Measurements from ENCODE around the gene PPOX.
A peak's percentile ranks its signal among the peaks of the same experiment; 100 is the strongest.

The PPOX gene

DNA sequence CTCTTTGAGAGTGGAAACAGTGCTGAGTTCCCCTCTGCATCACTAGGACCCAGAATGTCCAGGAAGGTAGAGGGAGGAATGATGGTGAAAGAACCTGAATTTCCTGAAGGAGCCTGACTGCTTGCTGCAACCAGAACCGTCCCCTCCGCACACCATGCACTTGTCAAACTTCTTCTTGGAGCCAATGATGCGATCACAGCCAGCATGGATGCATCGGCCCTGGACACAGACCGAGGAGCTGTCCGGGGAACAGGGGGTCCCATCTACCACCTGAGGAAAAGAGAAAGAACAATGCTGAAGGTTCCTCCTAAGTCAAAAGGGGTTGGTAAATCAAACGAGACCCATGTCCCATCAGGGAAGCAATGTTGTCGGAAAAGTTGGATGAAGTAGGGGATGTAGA lies 25.7 kb downstream of the PPOX start:
- Histone ChIP-seq H3K27me3 (replicated peaks; ENCODE audit: control insufficient read depth, insufficient read depth, low read length) (no peaks in the 10 kb centered on the region), H3K9me3 (ENCODE audit: control insufficient read depth, low read length) (no peaks in the 10 kb centered on the region), H3K4me3 (ENCODE audit: low read length) (no peak overlapping the region), H3K9ac (ENCODE audit: low read length) (peak overlapping the region; percentile 62), H3K4me1 (ENCODE audit: control insufficient read depth, insufficient read depth, low read length) (peaks cover 73% of the 10 kb centered on the region), H3K36me3 (ENCODE audit: control insufficient read depth, insufficient read depth, low read length, severe bottlenecking) (peaks cover 36% of the 10 kb centered on the region)
- DNase-seq (ENCODE audit: low read depth) = no peak

- peaks cover 36% of the 10 kb centered on the region for H3K36me3 ChIP-seq (ENCODE audit: control insufficient read depth, insufficient read depth, low read length, severe bottlenecking)
- DNase-seq (ENCODE audit: low read depth) = peak; percentile 90
- H3K27me3 ChIP-seq (replicated peaks; ENCODE audit: control insufficient read depth, insufficient read depth, low read length) = no peaks in the 10 kb centered on the region
- H3K9ac ChIP-seq (ENCODE audit: low read length) = peak overlapping the region; percentile 88
- no peaks in the 10 kb centered on the region for H3K9me3 ChIP-seq (ENCODE audit: control insufficient read depth, low read length)
- no peak overlapping the region for H3K4me3 ChIP-seq (ENCODE audit: low read length)
- peaks cover 80% of the 10 kb centered on the region for H3K4me1 ChIP-seq (ENCODE audit: control insufficient read depth, insufficient read depth, low read length)
Observed at GRCh38 chr1:161192476-161193465, 26.5 kb downstream of the PPOX start.

DNA sequence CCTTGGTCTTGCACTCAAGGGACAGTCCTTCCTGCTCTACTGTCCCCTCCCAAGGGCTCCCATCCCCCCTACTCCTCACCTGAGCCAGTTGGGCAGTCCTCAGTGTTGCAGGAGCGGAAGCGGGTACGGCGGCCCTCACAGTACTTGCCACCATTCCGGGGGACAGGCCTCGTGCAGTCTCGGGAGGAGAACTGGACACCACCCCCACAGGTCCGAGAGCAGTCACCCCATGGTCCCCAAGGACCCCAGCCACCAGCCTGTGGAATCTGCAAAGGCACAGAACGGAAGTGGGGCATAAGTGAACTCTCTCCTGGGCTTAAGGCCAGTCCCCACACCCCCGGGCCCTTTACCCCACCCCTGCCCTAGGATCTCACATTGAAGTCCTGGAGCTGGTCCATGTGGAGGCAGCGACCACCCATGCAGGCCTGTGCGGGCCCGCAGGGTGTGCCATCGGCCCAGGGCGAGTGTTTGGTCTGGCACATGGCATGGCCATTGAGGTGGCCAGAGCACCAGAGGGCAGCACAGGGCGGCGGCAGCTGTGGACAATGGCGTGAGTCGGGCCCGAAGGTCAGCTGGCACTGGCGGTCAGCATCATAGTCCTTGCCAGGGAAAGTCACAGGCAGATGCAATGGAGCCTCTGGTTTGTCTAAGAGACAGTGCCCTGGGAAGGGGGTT lies 27.5 kb downstream of the PPOX start:
- H3K36me3 ChIP-seq (ENCODE audit: control insufficient read depth, insufficient read depth, low read length, severe bottlenecking) = peaks cover 36% of the 10 kb centered on the region
- DNase-seq (ENCODE audit: low read depth) = no peak
- no peak overlapping the region for H3K4me3 ChIP-seq (ENCODE audit: low read length)
- no peaks in the 10 kb centered on the region for H3K9me3 ChIP-seq (ENCODE audit: control insufficient read depth, low read length)
- no peaks in the 10 kb centered on the region for H3K27me3 ChIP-seq (replicated peaks; ENCODE audit: control insufficient read depth, insufficient read depth, low read length)
- H3K9ac ChIP-seq (ENCODE audit: low read length) = peak overlapping the region; percentile 88
- peaks cover 84% of the 10 kb centered on the region for H3K4me1 ChIP-seq (ENCODE audit: control insufficient read depth, insufficient read depth, low read length)

- Histone ChIP-seq H3K4me3 (ENCODE audit: low read length) (peak overlapping the region; percentile 87), H3K27me3 (replicated peaks; ENCODE audit: control insufficient read depth, insufficient read depth, low read length) (no peaks in the 10 kb centered on the region), H3K9ac (ENCODE audit: low read length) (peak overlapping the region; percentile 88), H3K4me1 (ENCODE audit: control insufficient read depth, insufficient read depth, low read length) (peaks cover 88% of the 10 kb centered on the region), H3K9me3 (ENCODE audit: control insufficient read depth, low read length) (no peaks in the 10 kb centered on the region), H3K36me3 (ENCODE audit: control insufficient read depth, insufficient read depth, low read length, severe bottlenecking) (peaks cover 36% of the 10 kb centered on the region)
- DNase-seq (ENCODE audit: low read depth) = no peak
Observed at GRCh38 chr1:161195171-161195570, 28.9 kb downstream of the PPOX start.

DNA sequence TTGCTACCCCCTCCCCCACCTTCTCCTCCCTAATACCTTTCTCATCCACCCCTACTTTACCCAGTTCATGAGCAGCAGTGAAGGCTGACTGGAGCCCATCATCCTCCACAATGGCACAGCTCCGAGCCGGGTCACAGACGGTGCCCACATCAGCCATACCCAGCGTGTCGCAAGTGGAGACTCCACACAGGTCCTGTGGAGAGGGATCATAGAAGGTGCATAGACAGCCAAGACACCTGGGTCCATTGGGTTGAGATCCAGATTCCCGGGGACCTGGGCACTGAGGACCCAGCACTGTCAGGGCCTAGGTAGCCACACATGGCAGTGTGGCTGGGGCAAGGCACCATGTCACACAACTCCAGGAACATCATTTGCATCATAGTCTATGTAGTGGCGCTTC lies 29.9 kb downstream of the PPOX start:
- Histone ChIP-seq H3K9me3 (ENCODE audit: control insufficient read depth, low read length) (no peaks in the 10 kb centered on the region), H3K36me3 (ENCODE audit: control insufficient read depth, insufficient read depth, low read length, severe bottlenecking) (peaks cover 35% of the 10 kb centered on the region), H3K9ac (ENCODE audit: low read length) (peak overlapping the region; percentile 88), H3K4me3 (ENCODE audit: low read length) (peak overlapping the region; percentile 87), H3K4me1 (ENCODE audit: control insufficient read depth, insufficient read depth, low read length) (peaks cover 93% of the 10 kb centered on the region), H3K27me3 (replicated peaks; ENCODE audit: control insufficient read depth, insufficient read depth, low read length) (no peaks in the 10 kb centered on the region)
- no peak for DNase-seq (ENCODE audit: low read depth)

DNA sequence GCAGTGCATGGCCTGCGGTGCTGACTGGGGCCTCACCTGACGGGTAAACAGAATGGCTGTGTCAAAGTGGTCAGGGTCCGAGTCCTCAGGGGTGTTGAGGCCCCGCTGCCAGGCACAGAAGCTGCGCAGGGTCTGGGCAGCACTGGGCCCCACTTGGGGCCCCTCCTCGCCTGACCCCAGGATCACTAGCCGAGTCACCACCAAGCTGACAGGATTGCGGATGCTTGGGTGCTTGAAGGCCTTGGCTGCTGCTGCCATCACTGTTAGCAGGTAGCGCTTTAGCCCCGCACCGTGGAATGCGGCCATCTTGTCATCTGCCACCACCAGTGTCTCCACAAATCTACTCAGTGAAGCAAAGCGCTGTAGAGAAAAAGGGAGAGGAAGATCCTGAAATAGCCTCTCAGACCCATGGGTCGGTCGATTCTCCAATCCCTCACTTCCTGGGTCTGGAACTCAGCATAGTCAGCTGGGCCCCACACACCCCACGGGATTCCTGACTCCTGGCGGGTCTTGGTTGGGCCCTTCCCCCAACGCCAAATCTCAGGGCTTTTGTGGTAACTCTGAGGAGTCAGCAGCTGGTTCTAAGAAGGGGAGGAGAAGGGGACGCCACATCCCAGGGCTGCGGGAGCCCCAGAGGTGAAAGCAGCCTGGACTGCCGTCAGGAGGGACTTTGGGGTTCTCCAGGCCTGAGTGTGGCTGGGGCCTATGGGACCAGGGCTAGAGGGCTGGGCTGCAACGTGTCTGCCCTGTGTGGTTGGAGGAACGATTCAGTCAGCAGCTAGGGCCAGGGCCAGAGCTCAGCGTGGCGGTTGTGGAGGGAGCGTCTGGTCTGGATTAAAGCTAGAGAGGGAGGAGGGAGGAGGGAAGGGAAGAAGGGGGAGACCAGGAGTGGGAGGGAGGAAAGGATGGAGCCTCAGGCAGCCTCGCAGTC lies 30.6 kb downstream of the PPOX start:
- DNase-seq (ENCODE audit: low read depth) = peak; percentile 94
- peak overlapping the region; percentile 87 for H3K4me3 ChIP-seq (ENCODE audit: low read length)

GRCh38 chr1:161197560-161198193 lies 31.5 kb downstream of the PPOX start:
- Histone ChIP-seq H3K36me3 (ENCODE audit: control insufficient read depth, insufficient read depth, low read length, severe bottlenecking) (peaks cover 21% of the 10 kb centered on the region), H3K9me3 (ENCODE audit: control insufficient read depth, low read length) (no peaks in the 10 kb centered on the region), H3K4me3 (ENCODE audit: low read length) (peak overlapping the region; percentile 87), H3K9ac (ENCODE audit: low read length) (peak overlapping the region; percentile 88), H3K4me1 (ENCODE audit: control insufficient read depth, insufficient read depth, low read length) (peaks cover 90% of the 10 kb centered on the region), H3K27me3 (replicated peaks; ENCODE audit: control insufficient read depth, insufficient read depth, low read length) (no peaks in the 10 kb centered on the region)
- DNase-seq (ENCODE audit: low read depth) = no peak

More for the DNA sequence above, 30.6 kb downstream of the PPOX start:
- Histone ChIP-seq H3K36me3 (ENCODE audit: control insufficient read depth, insufficient read depth, low read length, severe bottlenecking) (peaks cover 28% of the 10 kb centered on the region), H3K9ac (ENCODE audit: low read length) (peak overlapping the region; percentile 88), H3K9me3 (ENCODE audit: control insufficient read depth, low read length) (no peaks in the 10 kb centered on the region), H3K4me1 (ENCODE audit: control insufficient read depth, insufficient read depth, low read length) (peaks cover 94% of the 10 kb centered on the region), H3K27me3 (replicated peaks; ENCODE audit: control insufficient read depth, insufficient read depth, low read length) (no peaks in the 10 kb centered on the region)

- Histone ChIP-seq H3K36me3 (ENCODE audit: control insufficient read depth, insufficient read depth, low read length, severe bottlenecking) (peaks cover 15% of the 10 kb centered on the region), H3K27me3 (replicated peaks; ENCODE audit: control insufficient read depth, insufficient read depth, low read length) (no peaks in the 10 kb centered on the region), H3K4me3 (ENCODE audit: low read length) (peak overlapping the region; percentile 87), H3K4me1 (ENCODE audit: control insufficient read depth, insufficient read depth, low read length) (peaks cover 89% of the 10 kb centered on the region), H3K9me3 (ENCODE audit: control insufficient read depth, low read length) (no peaks in the 10 kb centered on the region), H3K9ac (ENCODE audit: low read length) (peak overlapping the region; percentile 88)
- peak; percentile 79 for DNase-seq (ENCODE audit: low read depth)
Observed at GRCh38 chr1:161198194-161198896, 32.1 kb downstream of the PPOX start.

DNA sequence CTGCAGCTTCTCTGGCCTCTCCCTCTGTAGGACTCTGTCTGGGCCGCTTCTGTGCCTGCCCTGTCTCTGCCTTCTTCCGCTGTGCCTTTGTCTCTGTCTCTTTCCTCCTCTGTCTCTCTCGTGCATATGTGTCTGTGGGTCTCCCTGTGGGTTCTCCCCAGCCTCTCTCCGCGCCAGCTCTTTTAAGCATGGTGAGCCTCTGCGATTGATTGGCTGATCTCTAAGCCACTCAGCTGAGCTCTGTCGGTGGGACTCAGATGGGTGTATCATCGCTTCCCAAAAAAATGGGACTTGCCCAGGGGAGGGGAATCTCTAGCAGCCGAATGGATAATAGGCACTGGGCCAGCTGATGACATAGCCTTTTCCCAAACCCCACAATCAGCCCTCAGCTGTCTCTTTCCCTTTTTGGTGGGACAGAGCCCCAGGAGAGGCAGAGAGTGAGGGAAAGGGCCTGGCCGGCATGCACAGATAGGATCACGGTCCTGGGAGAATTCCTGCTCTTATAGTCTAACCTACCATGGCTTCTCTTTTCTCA lies 32.7 kb downstream of the PPOX start, which contains the start of gene ADAMTS4:
Gene ADAMTS4, minus strand, starts transcription at position 158 of the 535 bp plus-strand sequence. CDS start 427 bp downstream, outside the sequence.
- peak within 1 kb of the TSS; percentile 88 for H3K9ac ChIP-seq (ENCODE audit: low read length)
- DNase-seq (ENCODE audit: low read depth) = peak; percentile 83
- H3K27me3 ChIP-seq (replicated peaks; ENCODE audit: control insufficient read depth, insufficient read depth, low read length) = no peaks in the 10 kb centered on the region
- H3K9me3 ChIP-seq (ENCODE audit: control insufficient read depth, low read length) = no peaks in the 10 kb centered on the region
- H3K4me3 ChIP-seq (ENCODE audit: low read length) = peak within 1 kb of the TSS; percentile 87
- peaks cover 20% of the 10 kb centered on the region for H3K36me3 ChIP-seq (ENCODE audit: control insufficient read depth, insufficient read depth, low read length, severe bottlenecking)
- H3K4me1 ChIP-seq (ENCODE audit: control insufficient read depth, insufficient read depth, low read length) = peaks cover 89% of the 10 kb centered on the region
